HL-60 (cell line): Measurements from ENCODE around the gene IFT20.

Experiments used
- DNase-seq, 2 experiments: peaks; one replicate each; pipeline ENCODE4 v3.0.0-alpha.2; 2010 to 2020; ENCODE audit warnings: low read depth in 1 of 2, low spot score in 1 of 2
- H3K27ac ChIP-seq: fragments of 250-450 bp; sonication (Bioruptor Pico); replicated peaks from 2 replicates; pipeline ENCODE4 v1.5.1; 2020; ENCODE audit warnings: mild to moderate bottlenecking, moderate library complexity
- H3K27me3 ChIP-seq: fragments of 250-450 bp; sonication (Bioruptor Pico); 2 replicates; pipeline ENCODE4 v1.5.1; 2021; ENCODE audit warnings: mild to moderate bottlenecking, moderate library complexity; ENCODE audit not compliant: insufficient read depth, poor library complexity, severe bottlenecking
- H3K4me3 ChIP-seq: replicated peaks from 2 replicates; pipeline ENCODE4 v1.5.1; 2011; ENCODE audit warnings: mild to moderate bottlenecking, control low read depth, low read length; ENCODE audit not compliant: insufficient read depth
- CTCF ChIP-seq: IDR thresholded peaks from one replicate; pipeline ENCODE4 v1.5.1; 2011; ENCODE audit warnings: low read length, control low read depth, inconsistent platforms; ENCODE audit not compliant: insufficient read depth
- GABPA ChIP-seq: IDR thresholded peaks from 2 replicates; pipeline ENCODE4 v1.6.1; 2012; ENCODE audit warnings: low read depth
- POLR2AphosphoS5 ChIP-seq: IDR thresholded peaks from 2 replicates; pipeline ENCODE4 v1.6.1; 2012; ENCODE audit warnings: low read depth
- SPI1 ChIP-seq: IDR thresholded peaks from 2 replicates; pipeline ENCODE4 v1.6.1; 2012; ENCODE audit warnings: low read depth, mild to moderate bottlenecking, borderline replicate concordance
- TF ChIP-seq, protein P1 (sequence below): IDR thresholded peaks from 2 replicates; pipeline ENCODE4 v1.6.1; 2012; ENCODE audit warnings: low read depth; ENCODE audit not compliant: insufficient replicate concordance

Gene IFT20

DNA sequence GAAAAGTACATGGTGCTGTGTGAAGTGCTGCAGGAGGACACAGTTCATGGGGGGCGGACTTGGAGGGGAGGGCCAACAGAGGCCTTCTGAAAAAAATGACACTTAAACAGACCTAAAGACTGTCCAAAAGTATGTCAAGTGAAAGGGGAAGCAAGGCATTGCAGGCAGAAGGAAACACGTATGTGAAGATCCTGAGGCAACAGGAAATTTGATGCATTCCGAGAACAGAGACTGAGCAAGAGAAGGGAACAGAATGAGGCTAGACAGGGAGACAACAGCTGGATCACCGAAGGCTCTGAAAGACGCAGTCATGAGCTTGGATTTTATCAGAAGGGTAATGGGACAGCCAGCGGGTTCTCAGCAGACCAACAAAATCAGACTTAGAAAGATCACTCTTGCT is 1.1 kb downstream of the IFT20 start:
- no peaks in the 10 kb centered on the region for H3K27me3 ChIP-seq
- TF ChIP-seq GABPA (no peak), POLR2AphosphoS5 (no peak), SPI1 (no peak), CTCF (no peak)
- TF ChIP-seq, protein P1, sequence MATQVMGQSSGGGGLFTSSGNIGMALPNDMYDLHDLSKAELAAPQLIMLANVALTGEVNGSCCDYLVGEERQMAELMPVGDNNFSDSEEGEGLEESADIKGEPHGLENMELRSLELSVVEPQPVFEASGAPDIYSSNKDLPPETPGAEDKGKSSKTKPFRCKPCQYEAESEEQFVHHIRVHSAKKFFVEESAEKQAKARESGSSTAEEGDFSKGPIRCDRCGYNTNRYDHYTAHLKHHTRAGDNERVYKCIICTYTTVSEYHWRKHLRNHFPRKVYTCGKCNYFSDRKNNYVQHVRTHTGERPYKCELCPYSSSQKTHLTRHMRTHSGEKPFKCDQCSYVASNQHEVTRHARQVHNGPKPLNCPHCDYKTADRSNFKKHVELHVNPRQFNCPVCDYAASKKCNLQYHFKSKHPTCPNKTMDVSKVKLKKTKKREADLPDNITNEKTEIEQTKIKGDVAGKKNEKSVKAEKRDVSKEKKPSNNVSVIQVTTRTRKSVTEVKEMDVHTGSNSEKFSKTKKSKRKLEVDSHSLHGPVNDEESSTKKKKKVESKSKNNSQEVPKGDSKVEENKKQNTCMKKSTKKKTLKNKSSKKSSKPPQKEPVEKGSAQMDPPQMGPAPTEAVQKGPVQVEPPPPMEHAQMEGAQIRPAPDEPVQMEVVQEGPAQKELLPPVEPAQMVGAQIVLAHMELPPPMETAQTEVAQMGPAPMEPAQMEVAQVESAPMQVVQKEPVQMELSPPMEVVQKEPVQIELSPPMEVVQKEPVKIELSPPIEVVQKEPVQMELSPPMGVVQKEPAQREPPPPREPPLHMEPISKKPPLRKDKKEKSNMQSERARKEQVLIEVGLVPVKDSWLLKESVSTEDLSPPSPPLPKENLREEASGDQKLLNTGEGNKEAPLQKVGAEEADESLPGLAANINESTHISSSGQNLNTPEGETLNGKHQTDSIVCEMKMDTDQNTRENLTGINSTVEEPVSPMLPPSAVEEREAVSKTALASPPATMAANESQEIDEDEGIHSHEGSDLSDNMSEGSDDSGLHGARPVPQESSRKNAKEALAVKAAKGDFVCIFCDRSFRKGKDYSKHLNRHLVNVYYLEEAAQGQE, result no peak
- H3K27ac ChIP-seq, result peak overlapping the region; percentile 69
- H3K4me3 ChIP-seq, result peak overlapping the region; percentile 97
- peak in 1 of 2 experiments; percentile 53 for DNase-seq

GRCh38 chr17:28333083-28333746 is 2.1 kb downstream of the IFT20 start:
- DNase-seq, result no peak
- Histone ChIP-seq H3K4me3 (no peak overlapping the region), H3K27me3 (no peaks in the 10 kb centered on the region), H3K27ac (peak overlapping the region; percentile 69)
- no peak for TF ChIP-seq SPI1
- TF ChIP-seq, protein P1, result no peak
- TF ChIP-seq POLR2AphosphoS5, result no peak
- TF ChIP-seq GABPA, result no peak
- no peak for TF ChIP-seq CTCF

GRCh38 chr17:28331891-28332420 is 3.3 kb downstream of the IFT20 start:
- H3K4me3 ChIP-seq, result no peak overlapping the region
- no peaks in the 10 kb centered on the region for H3K27me3 ChIP-seq
- TF ChIP-seq POLR2AphosphoS5 (no peak), CTCF (no peak), GABPA (no peak), SPI1 (no peak)
- TF ChIP-seq, protein P1, result no peak
- DNase-seq, result no peak
- H3K27ac ChIP-seq, result no peak overlapping the region
